Activated B cell treated with CpG ODN at 0.5 μM for 24 hours (primary cell): ENCODE measurements around the gene TENM4. TPM values are rescaled to one million over a fixed set of nuclear protein-coding genes. Genes with fewer than 3 reads are reported as not detected.

Source experiments
- ATAC-seq: fragments of 200-7000 bp; cut with Tn5 transposase; one replicate; pipeline ENCODE4 v1.10.0; 2021; ENCODE audit warnings: low read depth, mild to moderate bottlenecking, moderate library complexity
- CTCF ChIA-PET: fragments of 350-600 bp; sonication (Branson Sonifier 250); formaldehyde crosslinking; loops from one replicate; lab custom pipeline; 2021; ENCODE audit warnings: antibody characterized with exemption; lab: Charles Lee
- POLR2A ChIA-PET: fragments of 350-600 bp; sonication (Branson Sonifier 250); formaldehyde crosslinking; loops from one replicate; lab custom pipeline; 2021; ENCODE audit warnings: antibody characterized with exemption; lab: Charles Lee
- DNase-seq: peaks from one replicate; pipeline ENCODE4 v3.0.0; 2022
- H3K27ac Mint-ChIP-seq: one replicate; pipeline ENCODE4 v1.8.0; 2020; ENCODE audit warnings: mixed read lengths
- H3K27me3 Mint-ChIP-seq: one replicate; pipeline ENCODE4 v1.8.0; 2021; ENCODE audit warnings: mixed read lengths
- H3K36me3 Mint-ChIP-seq: one replicate; pipeline ENCODE4 v1.8.0; 2021; ENCODE audit warnings: low read depth, mixed read lengths
- H3K4me1 Mint-ChIP-seq: one replicate; pipeline ENCODE4 v1.8.0; 2021; ENCODE audit warnings: mixed read lengths
- H3K4me3 Mint-ChIP-seq: one replicate; pipeline ENCODE4 v1.8.0; 2020; ENCODE audit warnings: mild to moderate bottlenecking, mixed read lengths
- H3K9me3 Mint-ChIP-seq: one replicate; pipeline ENCODE4 v1.8.0; 2020; ENCODE audit warnings: mixed read lengths
- CTCF ChIP-seq: fragments of 200-600 bp; IDR thresholded peaks from one replicate; pipeline ENCODE4 v1.8.0; 2022; ENCODE audit warnings: antibody characterized with exemption, mild to moderate bottlenecking
- intact Hi-C: fragments of 100-400 bp; cut with micrococcal nuclease; formaldehyde crosslinking; loops from one replicate; pipeline ENCODE4 v1.15.1; 2024
- total RNA-seq: library from RNA; stranded (reverse); gene quantifications from 2 replicates; pipeline ENCODE4 v1.2.3, GENCODE V29; 2022

Gene TENM4
- total RNA-seq, 1 donor from 2014 or later, result 2.4 TPM

- Mint-ChIP-seq H3K4me1 (no peaks in the 10 kb centered on the region), H3K27me3 (peaks cover 3% of the 10 kb centered on the region), H3K9me3 (no peaks in the 10 kb centered on the region), H3K27ac (no peak overlapping the region), H3K4me3 (no peak overlapping the region), H3K36me3 (no peaks in the 10 kb centered on the region)
- ChIA-PET POLR2A (no interaction called here), CTCF (interaction anchor here (2.6 kb wide), 1 partner anchor 9 kb away, joined by 16 read pairs; no protein-coding TSS in a partner anchor)
- intact Hi-C loops, result no loop called here
- ATAC-seq (no peak), DNase-seq (no peak)
- no peak for TF ChIP-seq CTCF
Observed at GRCh38 chr11:78654866-78655265, 786.0 kb downstream of the TENM4 start.

GRCh38 chr11:78654071-78654470, 786.8 kb downstream of the TENM4 start:
- no peaks in the 10 kb centered on the region for H3K9me3 Mint-ChIP-seq
- ChIA-PET CTCF (interaction anchor here (2.6 kb wide), 1 partner anchor 9 kb away, joined by 16 read pairs; no protein-coding TSS in a partner anchor), POLR2A (no interaction called here)
- H3K27ac Mint-ChIP-seq, result no peak overlapping the region
- no peak overlapping the region for H3K4me3 Mint-ChIP-seq
- DNase-seq (no peak), ATAC-seq (no peak)
- intact Hi-C loops, result no loop called here
- no peaks in the 10 kb centered on the region for H3K4me1 Mint-ChIP-seq
- H3K27me3 Mint-ChIP-seq, result peaks cover 3% of the 10 kb centered on the region
- no peaks in the 10 kb centered on the region for H3K36me3 Mint-ChIP-seq
- TF ChIP-seq CTCF, result no peak

- Mint-ChIP-seq H3K36me3 (no peaks in the 10 kb centered on the region), H3K27me3 (peaks cover 3% of the 10 kb centered on the region), H3K4me3 (no peak overlapping the region), H3K27ac (no peak overlapping the region), H3K9me3 (no peaks in the 10 kb centered on the region), H3K4me1 (no peaks in the 10 kb centered on the region)
- ChIA-PET CTCF (interaction anchor here (2.6 kb wide), 1 partner anchor 8 kb away, joined by 16 read pairs; no protein-coding TSS in a partner anchor), POLR2A (no interaction called here)
- intact Hi-C loops, result no loop called here
- DNase-seq (no peak), ATAC-seq (no peak)
- no peak for TF ChIP-seq CTCF
Observed at GRCh38 chr11:78653294-78653909, 787.4 kb downstream of the TENM4 start.

- DNase-seq (no peak), ATAC-seq (no peak)
- H3K4me1 Mint-ChIP-seq, result no peaks in the 10 kb centered on the region
- H3K27ac Mint-ChIP-seq, result no peak overlapping the region
- H3K27me3 Mint-ChIP-seq, result peaks cover 3% of the 10 kb centered on the region
- intact Hi-C loops, result no loop called here
- CTCF ChIA-PET, result no interaction called here
- H3K36me3 Mint-ChIP-seq, result no peaks in the 10 kb centered on the region
- no peak overlapping the region for H3K4me3 Mint-ChIP-seq
- POLR2A ChIA-PET, result no interaction called here
- TF ChIP-seq CTCF, result no peak
- no peaks in the 10 kb centered on the region for H3K9me3 Mint-ChIP-seq
Observed at GRCh38 chr11:78652843-78653239, 788.0 kb downstream of the TENM4 start.

GRCh38 chr11:78651923-78652842, 788.6 kb downstream of the TENM4 start:
- H3K4me3 Mint-ChIP-seq, result no peak overlapping the region
- H3K4me1 Mint-ChIP-seq, result no peaks in the 10 kb centered on the region
- TF ChIP-seq CTCF, result no peak
- intact Hi-C loops, result no loop called here
- CTCF ChIA-PET, result no interaction called here
- POLR2A ChIA-PET, result no interaction called here
- no peaks in the 10 kb centered on the region for H3K9me3 Mint-ChIP-seq
- ATAC-seq (no peak), DNase-seq (no peak)
- peaks cover 3% of the 10 kb centered on the region for H3K27me3 Mint-ChIP-seq
- H3K36me3 Mint-ChIP-seq, result no peaks in the 10 kb centered on the region
- H3K27ac Mint-ChIP-seq, result no peak overlapping the region
